ENCODE results near the gene CCNB3.
"Not testable (repeated sequence)": the region's sequence is repeated elsewhere in the genome, so short reads cannot be mapped to it uniquely, and the experiment has no call there.

The CCNB3 gene

GRCh38 chrX:50204364-50204899 is at the start of gene CCNB3:
Gene CCNB3, plus strand, starts transcription at chrX:50204765. Its CDS starts 80,399 bp downstream, at chrX:50285164.
- DNase-seq, result peak; percentile 65

DNA sequence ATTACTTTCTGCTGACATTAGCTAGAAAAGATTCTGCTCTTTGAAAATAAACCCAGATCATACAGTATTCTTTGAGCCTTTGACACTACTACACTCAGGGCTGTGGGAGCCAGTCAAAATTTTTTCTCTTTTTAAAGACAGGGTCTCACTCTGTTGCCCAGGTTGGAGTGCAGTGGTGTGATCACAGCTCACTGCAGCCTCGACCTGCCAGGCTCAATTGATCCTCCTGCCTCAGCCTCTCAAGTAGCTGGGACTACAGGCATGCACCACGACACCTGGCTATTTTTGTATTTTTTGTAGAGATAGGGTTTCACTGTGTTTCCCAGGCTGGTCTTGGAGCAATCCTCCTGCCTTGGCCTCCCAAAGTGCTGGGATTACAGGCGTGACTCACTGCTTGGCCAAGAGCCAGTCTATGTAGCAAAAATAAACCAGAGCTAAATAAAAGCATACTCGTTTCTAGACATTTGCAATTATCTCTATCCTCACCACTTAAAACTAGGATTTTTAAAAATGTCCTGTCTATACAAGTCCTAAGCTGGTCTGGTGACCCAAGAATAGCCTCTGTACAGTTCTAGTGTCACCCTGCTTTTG is 46.9 kb upstream of the CCNB3 start:
- no peak for DNase-seq

DNA sequence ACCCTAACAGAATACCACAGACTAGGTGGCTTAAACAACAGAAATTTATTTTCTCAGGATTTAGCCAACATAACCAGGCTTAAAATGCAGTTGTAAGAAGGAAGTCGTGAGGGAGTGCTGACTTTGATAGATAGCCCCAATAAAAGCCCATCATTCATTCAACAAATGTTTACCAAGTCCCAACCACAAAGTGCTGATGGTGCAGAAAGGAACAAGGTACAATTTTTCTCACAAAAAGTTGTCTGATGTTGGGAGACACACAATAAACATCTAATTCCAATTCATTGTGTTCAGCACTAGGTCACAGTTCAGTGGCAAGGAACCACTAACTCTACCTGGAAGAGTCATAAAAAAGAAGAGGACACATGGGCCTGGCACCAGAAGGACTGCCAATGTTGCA is 46.0 kb upstream of the CCNB3 start:
- no peak for DNase-seq

DNA sequence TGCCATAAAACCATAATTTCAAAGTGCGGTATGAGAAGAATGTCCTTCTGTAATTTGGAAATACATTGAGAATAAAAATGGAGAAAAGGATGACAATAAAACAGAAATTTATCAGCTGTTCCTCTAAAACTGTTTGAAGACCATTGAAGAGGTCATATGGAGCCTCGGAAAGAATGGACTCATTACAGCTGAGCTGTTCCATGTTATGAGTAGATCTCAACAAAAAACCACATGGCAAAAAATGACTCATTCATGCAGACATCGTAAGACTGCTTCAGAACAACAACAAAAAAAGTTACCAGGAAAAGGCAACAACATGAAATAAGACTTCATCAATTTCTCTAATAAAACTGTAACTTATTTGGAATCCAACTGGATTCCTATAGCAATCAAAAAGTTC is 43.4 kb upstream of the CCNB3 start:
- DNase-seq, result no peak

DNA sequence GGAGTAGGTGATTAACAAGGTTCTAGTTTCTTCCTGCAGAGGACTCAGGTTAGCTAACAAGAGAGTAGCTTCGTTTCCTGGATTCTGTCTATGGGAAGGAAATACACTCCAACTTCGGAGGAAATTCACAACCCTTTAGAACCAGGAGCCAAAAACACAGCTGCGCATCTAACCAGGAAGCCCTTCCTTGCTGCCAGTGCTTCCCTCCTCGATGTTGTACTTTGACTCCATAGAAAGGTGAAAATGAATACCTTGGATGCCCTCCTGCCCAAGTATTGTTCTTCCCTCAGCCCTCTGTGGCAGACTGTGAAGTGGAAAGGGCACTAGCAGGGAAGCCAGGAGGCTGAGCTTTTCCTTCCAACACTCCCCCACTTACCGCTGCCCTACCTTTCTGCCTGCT is 38.8 kb upstream of the CCNB3 start:
- no peak for DNase-seq

- DNase-seq, result no peak
Observed at GRCh38 chrX:50167366-50167765, 37.2 kb upstream of the CCNB3 start.

DNA sequence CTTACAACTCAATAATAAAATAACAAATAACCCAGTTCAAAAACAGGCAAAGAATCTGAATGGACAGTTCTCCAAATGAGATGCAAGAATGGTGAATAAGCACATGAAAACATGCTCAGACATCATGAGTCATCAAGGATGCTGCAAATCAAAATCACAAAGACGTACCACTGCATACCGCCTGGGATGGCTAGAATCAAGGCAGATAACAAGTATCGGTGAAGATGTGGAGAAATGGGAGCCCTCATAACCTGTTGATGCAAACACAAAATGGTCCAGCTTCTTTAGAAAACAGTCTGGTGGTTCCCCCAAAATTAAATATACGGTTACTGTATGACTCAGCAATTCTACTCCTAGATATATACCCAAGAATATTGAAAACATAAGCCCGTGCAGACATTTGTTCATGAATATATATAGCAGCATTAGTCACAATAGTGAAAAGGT is 36.3 kb upstream of the CCNB3 start:
- no peak for DNase-seq

- DNase-seq, result no peak
Observed at GRCh38 chrX:50169717-50170116, 34.8 kb upstream of the CCNB3 start.

- DNase-seq, result no peak
Observed at GRCh38 chrX:50180073-50180940, 24.3 kb upstream of the CCNB3 start.

DNA sequence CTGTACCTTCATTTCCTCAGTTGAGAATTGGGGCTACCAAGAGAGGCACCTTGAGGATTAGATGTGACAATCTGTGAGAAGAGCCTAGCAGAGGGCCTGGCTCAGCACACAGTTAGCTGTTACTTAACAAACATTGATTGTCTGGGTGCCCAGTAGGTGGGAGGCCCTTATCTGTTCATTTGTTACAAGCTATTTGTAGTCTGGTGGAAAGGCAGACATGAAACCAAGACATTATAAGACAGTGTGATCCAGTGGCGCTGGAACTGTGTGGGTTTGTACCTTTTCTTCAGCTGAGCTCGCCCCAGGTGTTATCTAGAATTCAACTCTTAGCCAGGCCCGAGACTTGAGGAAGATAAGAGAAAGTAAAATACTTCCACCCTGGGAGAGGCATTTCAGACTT is 20.7 kb upstream of the CCNB3 start:
- no peak for DNase-seq

- DNase-seq, result no peak
Observed at GRCh38 chrX:50188859-50189600, 15.5 kb upstream of the CCNB3 start.

DNA sequence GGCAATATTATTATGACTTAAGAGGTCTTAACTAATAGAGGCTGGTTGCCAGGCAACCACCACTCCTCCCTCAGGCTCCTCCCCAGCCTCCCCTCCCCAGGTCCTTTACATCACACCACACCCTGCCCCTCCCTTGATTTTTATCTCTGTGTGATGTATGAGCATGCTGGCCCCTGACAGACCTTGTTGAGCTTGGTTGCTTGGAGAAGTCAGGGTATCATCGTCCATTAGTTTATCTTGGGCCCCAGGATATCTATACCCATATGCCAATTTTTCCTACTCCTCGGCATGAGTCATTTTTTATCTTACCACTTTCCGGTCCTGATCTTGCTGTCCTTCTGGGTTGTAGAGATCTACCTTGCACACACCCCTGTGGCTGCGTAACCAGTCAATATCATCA is 6.2 kb upstream of the CCNB3 start:
- DNase-seq, result no peak

DNA sequence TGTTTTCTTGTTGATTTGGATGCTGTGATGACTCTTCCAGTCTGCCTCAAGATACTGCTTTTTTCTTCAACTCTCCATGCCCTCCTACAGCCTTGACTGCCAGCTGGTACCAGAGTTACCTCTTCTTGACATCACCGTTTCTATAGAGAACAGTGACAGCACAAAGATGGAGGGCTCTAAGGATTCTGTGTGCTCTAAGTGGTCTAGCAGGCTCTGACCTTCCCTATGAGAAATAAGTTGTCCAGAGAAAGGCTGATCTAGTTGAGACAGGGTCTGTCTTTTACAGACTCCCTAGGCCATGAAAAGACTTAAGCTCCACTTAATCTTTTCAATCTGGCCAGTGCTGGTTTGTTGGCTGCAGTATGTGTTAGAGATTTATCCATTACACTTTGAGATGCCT is 3.7 kb upstream of the CCNB3 start, which contains the start of gene AKAP4:
Gene AKAP4 (minus strand): TSS at position 101 of the 400 bp plus-strand sequence. CDS start 118 bp downstream, outside the sequence.
- DNase-seq, result no peak

- DNase-seq, result no peak
Observed at GRCh38 chrX:50202539-50202938, 2.0 kb upstream of the CCNB3 start.

- DNase-seq, result no peak
Observed at GRCh38 chrX:50206753-50207152, 2.2 kb downstream of the CCNB3 start.

DNA sequence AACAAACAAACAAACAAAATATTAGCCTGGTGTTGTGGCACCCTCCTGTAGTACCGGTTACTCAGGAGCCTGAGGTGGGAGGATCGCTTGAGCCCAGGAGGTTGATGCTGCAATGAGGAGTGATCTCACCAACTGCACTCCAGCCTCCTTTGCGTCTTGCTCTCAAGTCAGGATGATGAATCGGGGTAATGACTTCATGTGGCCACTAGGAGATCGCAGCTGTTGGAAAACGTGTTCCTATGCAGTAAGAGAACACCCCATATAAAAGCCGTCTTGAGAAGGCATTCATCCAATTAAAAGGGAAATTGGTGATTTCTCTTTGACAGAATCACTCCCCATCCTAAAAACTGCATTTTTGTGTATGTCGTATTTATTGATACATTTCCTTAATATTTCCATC is 6.9 kb downstream of the CCNB3 start:
- DNase-seq, result peak; percentile 1

DNA sequence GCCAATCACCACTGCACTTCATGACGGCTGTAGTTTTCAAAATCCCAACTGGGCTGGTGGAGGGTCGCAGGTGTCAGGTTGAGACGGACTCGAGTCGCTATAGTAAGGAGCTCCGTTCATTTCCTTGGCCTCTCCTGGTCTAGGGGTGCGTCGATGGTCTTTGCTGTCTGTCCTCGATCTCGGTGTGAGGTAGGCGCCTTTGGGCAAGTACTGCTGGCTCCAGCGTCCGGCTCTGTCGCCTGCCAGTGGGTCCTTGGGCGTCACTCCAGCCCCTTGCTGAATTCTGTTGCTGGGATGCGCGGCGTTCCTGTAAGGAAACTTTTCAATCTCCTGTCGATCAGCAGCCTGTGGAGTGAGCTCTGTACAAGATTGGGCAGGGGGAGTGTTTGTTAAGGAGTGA is 76.7 kb downstream of the CCNB3 start:
- no peak for DNase-seq

DNA sequence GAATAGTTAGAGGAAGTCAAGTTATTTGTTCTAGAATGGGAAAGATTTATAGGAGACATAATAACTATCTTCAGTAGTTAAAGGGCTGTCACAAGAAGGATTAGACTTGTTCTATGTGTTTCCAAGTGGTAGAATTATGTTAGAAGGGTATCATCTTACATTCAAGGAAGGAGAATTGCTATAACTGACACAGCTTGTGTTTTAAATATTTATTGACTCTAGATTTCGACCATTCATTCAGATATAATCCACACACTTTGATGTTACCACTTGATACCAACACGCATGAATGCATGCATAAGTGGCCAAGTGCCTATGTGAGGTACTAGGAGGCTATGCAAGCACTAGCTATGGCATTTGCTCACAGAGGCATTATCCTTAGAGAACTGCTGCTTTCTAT is 122.7 kb downstream of the CCNB3 start:
- no peak for DNase-seq

DNA sequence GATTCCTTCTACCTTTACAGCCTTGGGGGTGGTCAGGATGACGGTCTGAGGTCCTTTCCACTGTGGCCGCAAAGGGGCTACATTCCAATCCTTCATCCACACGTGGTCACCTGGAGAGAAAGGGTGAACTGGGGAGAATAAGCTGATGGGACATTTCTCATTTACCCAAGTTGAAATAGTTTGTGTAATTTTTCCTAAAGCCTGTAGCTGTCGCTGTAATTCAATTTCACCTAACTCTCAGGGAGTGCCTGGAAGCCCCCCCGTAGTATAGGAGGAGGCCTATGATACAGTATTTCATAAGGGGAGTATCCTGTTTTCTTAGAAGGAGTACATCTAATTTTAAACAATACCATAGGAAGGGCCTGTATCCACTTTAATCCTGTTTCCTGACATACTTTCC is 128.1 kb downstream of the CCNB3 start:
- not testable (repeated sequence) for DNase-seq

DNA sequence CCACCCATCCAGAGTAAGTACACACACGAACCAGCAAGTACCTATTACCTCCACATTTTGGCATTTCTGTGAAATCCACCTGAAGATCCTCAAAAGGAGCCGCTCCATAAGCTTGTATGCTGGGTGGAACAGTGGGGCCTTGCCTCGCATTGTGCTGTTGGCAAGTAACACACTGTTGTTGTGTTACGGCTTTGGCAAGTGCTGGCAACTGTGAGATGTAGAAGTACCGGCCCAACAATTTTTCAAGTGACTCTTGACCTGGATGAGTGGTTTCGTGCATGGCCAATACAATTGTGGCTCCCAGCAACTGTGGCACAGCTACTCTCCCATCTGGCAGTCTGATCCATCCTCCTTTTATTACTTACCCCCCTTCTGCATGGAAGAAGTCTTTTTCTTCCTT is 128.7 kb downstream of the CCNB3 start:
- DNase-seq, result no peak

DNA sequence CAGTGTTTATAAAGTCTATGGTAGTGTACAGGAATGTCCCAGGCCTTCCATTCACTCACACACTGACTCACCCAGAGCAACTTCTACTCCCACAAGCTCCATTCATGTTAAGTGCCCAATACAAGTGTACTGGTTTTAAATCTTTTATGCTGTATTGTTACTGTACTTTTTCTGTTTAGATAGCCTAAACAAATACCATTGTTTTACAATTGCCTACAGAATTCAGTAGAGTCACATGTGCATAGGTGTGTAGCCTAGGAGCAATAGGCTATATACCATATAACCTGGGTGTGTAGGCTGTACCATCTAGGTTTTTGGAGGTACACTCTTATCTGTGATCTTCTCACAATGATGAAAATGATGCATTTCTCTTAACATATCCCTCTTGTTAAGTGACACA is 139.4 kb downstream of the CCNB3 start:
- DNase-seq, result no peak

- no peak for DNase-seq
Observed at GRCh38 chrX:50372966-50373365, 168.4 kb downstream of the CCNB3 start.

GRCh38 chrX:50375481-50376267 is 171.1 kb downstream of the CCNB3 start:
- DNase-seq, result no peak

Measured in NCI-H2171 treated with DMSO at 0.1 percent for 48 hours (cell line).